Measurements from ENCODE around the gene ATG16L2.
A peak's percentile ranks its signal among the peaks of the same experiment; 100 is the strongest.
"Not testable (repeated sequence)": the region's sequence is repeated elsewhere in the genome, so short reads cannot be mapped to it uniquely, and the experiment has no call there.

ATG16L2 gene

DNA sequence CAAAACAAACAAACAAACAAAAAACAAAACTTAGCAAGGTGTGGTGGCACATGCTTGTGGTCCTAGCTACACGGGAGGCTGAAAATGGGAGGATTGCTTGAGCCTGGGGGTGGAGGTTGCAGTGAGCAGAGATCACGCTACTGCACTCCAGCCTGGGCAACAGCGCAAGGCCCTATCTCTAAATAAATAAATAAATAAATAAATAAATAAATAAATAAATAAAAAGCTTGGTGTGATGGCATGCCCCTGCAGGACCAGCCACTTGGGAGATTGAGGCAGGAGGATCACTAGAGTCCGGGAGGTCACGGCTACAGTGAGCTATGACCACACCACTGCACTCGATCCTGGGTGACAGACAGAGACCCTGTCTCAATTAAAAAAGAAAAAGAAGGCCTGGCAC, 11.4 kb upstream of the ATG16L2 start:
- no peak for DNase-seq (ENCODE audit: low read depth in 2 of 2)

GRCh38 chr11:72805216-72805615, 9.0 kb upstream of the ATG16L2 start:
- no peak for DNase-seq (ENCODE audit: low read depth in 2 of 2)

DNA sequence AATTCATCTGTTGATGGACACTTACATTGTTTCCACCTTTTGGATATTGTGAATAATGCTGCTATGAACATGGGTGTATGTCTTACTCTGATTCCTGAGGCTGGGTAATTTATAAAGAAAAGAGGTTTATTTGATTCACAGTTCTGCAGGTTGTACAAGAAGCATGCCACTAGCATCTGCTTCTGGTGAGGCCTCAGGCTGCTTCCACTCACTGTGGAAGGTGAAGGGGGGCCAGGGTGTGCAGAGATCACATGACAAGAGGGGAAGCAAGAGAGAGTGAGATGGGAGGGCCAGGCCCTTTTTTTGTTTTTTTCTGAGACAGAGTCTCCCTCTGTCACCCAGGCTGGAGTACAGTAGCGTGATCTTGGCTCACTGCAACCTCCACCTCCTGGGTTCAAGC, 7.8 kb upstream of the ATG16L2 start:
- not testable (repeated sequence) for DNase-seq (ENCODE audit: low read depth in 2 of 2)

- no peak for DNase-seq (ENCODE audit: low read depth in 2 of 2)
Measured at GRCh38 chr11:72807021-72807693, 7.1 kb upstream of the ATG16L2 start.

GRCh38 chr11:72807792-72808191, 6.4 kb upstream of the ATG16L2 start:
- DNase-seq (ENCODE audit: low read depth in 2 of 2) = no peak

DNA sequence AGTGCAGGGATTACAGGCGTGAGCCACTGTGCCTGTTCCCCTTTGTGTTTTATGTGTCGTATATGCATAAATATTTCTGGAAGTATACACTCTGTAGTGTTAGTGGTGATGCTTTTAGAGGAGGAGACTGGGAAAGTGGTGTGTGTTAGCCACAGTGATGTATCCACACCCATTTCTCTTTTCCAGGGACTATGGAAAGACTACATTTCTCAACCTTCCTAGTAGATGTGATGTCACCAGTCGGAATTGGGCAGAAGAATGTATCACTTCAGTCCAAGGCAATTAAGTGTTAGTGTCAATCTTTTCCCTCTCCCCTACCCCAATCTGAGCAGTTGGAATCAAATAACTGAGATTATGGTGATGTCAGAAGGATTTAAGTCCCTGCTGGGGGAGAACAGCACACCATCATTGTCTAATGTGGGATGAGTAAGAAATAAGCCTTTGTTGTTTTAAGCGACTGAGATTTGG, 5.8 kb upstream of the ATG16L2 start:
- no peak for DNase-seq (ENCODE audit: low read depth in 2 of 2)

- not testable (repeated sequence) for DNase-seq (ENCODE audit: low read depth in 2 of 2)
Measured at GRCh38 chr11:72811686-72812085, 2.5 kb upstream of the ATG16L2 start.

- DNase-seq (ENCODE audit: low read depth in 2 of 2) = no peak
Measured at GRCh38 chr11:72812604-72812966, 1.6 kb upstream of the ATG16L2 start.

DNA sequence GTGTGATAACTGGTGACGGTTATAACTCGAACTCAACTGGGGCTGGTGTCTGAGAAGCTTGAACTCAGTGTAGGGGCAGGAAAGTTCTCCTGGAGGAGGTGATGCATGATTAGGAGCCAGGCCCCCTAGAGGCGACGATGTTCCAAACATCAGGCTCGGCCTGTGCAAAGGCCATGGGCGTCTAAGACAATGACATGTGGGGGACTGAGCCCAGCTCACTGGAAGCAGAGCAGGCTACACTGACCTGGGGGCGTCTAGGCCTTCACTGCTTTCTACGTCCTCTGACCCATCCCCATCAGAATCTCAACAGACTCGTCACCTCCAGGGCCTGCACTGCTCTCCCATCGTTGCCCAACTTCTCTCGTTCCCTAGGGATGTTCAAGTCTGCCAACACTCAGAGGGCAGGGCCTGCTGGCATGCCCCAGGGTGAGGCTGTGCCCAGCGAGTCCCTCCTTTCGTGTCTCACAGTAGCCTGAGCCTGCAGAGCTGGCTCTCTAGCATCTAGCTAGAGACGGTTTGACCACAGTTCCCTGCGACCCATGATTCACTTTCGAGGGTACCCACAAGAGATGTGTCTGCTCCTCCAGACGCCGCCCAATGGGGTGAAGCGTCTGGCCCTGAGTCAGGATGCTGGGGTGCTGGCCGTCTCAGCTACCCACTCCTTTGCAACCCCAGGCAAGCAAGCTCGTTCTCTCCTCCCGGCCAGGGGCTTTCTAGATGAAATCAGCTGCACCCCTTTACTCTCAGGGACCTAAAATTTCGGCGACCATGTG, 1.1 kb upstream of the ATG16L2 start:
- DNase-seq (ENCODE audit: low read depth in 2 of 2) = peak; percentile 34 to 49

GRCh38 chr11:72813740-72814285, 398 bp upstream of the ATG16L2 start:
- no peak for DNase-seq (ENCODE audit: low read depth in 2 of 2)

GRCh38 chr11:72815110-72815618, 953 bp downstream of the ATG16L2 start:
- no peak for DNase-seq (ENCODE audit: low read depth in 2 of 2)

DNA sequence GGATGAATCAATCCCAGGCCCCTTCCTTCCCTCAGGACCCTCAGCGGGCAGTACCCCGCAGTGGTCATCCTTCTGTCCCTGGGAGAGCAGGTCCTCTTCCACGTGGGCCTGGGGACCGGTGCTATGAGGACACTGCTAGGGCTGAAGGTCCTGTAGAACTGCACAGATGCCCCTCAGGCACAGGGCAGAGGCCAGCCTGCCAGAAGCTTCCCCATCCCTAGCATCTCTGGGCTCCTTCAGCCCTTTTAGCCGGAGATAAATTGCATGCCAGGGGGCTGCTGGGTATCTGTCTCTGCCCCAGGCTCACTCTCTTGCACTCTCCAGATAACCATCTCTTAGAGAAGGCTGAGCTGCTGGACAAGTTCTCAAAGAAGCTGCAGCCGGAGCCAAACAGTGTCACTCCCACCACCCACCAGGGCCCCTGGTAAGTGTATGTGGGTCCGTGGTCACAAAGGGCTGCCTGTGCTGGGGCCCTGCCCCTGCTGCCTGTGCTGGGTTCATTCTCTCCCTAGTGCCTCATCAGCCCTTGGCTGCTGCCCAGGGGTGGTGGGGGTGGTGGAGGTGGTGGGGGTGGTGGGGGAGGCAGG, 2.3 kb downstream of the ATG16L2 start:
- DNase-seq (ENCODE audit: low read depth in 2 of 2) = no peak

DNA sequence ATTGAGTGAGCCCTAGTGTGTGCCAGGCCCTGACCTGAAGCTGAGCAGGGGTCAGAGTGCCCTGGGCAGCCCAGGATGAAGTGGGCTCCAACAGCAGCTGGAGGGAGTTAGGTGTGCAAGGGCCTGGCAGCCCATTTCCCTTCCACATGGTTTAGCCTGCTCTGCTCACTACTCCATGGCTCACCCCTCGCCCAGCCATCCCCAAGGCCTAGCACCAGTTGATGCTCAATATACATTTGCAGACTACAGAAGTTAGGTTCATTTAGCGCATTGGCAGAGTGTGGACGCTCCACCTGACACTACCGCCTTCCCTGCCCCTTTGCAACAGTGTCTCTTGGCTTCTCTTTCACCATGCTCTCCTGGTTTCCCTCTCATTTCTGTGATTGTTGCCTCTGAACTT, 3.8 kb downstream of the ATG16L2 start:
- no peak for DNase-seq (ENCODE audit: low read depth in 2 of 2)

DNA sequence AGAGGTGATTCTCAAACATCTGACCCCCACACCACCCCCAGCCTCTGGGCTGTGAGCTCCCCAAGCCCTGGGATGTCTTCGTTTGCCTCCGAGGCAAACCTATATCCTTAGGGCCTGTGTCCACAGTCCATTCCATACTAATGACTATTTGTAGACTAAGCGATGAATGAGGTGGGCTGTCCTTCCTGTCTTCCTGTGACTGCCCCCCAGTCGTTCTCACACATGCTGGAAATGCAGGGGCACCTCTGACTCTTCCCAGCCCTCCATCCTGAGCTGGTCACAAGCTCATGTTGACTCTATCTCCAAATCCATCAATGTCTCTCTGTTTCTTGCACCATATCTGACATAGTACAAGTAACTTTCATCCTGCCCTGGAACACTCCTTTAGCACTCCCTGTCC, 4.8 kb downstream of the ATG16L2 start:
- DNase-seq (ENCODE audit: low read depth in 2 of 2) = no peak

GRCh38 chr11:72820439-72821139, 6.4 kb downstream of the ATG16L2 start:
- DNase-seq (ENCODE audit: low read depth in 2 of 2) = no peak

- DNase-seq (ENCODE audit: low read depth in 2 of 2) = no peak
Measured at GRCh38 chr11:72821221-72821919, 7.2 kb downstream of the ATG16L2 start.

DNA sequence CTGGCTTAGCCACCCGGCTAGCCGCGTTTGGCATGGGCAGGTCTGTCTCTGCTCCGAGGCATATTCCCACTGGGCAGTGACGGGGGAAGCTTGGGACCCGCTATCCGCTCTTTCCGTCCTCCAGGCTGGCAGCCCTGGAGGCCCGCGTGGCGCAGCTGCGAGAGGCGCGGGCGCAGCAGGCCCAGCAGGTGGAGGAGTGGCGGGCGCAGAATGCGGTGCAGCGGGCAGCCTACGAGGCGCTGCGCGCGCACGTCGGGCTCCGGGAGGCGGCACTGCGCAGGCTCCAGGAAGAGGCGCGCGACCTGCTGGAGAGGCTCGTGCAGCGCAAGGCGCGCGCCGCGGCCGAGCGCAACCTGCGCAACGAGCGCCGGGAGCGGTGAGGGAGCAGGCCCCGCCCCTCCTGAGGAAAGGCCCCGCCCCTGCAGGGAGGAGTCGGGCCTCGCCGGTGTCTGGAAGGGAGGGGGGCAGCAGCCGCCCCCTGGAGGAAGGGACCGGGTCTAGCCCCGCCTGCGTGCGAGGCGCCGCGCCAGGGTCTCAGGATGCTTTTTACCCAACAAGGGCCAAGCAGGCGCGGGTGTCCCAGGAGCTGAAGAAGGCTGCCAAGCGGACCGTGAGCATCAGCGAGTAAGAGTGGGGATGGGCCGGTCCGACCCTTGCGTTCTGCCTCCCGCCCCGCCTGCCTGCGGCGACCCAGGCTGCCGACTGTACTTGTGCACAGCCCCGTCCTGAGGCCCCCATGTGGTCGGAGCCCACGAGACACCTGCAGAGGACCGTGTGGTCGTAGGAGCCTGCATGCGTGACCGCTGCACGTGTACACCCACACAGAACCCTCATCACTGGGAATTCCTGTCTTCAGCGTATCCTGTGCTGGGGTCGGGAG, 7.9 kb downstream of the ATG16L2 start:
- peak; percentile 53 to 87 for DNase-seq (ENCODE audit: low read depth in 2 of 2)

DNA sequence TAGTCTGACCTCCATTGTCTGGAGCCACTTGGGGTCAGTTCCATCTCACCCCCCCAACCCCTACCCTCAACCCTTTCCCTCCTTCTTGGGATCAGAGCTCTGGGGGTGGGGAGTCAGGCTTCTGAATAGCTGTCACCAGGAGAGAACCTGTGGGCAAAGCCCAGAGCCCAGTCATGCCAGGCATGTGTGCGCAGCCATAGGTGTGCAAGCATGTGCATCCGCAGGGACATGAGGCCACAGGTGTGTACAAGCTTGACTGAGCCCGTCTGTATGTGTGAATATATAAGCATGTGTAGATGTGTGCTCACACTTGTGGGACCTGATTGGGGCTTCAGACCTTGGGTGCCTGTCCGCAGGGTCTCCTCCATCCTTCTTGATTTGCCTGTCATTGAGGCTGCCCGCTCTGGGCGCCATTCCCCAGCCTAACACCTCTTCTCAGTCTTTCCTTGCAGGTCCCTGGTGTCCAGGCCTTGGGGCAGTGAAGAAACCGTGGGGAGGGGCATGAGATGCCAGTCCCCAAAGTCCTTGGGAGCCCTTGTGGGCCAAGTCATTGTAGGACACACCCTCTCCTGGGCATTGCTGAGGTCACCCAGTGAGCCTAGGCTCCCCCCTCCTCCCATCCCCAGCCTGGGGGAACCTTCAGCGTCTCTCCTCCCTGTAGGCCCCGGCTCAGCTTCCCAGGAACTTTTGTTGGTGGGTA, 9.0 kb downstream of the ATG16L2 start:
- no peak for DNase-seq (ENCODE audit: low read depth in 2 of 2)

DNA sequence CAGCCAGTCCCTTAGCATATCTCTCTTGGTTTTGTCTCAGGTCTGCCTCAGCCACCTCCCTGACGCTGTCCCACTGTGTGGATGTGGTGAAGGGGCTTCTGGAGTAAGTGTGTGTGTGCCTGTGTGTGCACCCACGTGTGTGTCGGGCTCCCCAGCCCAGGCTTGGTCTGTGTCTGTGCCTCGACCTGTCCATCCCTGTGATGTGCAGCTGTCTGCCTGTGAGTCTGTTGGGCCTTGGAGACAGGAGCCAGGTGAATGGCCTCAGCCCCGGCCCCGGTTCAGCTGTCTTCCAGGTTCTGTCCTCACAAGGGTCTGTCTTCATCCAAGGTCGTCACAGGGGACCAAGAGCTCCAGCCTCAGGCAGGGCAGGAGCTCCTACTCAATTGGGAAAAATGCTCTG, 9.8 kb downstream of the ATG16L2 start:
- DNase-seq (ENCODE audit: low read depth in 2 of 2) = no peak

Measured in stimulated activated CD8-positive, alpha-beta memory T cell treated with anti-CD3 and anti-CD28 coated beads, Interleukin-7, amount 100 ng/mL, for 1 hour (primary cell).